ENCODE measurements around the gene AKIRIN1.
"Not testable (repeated sequence)": the region's sequence is repeated elsewhere in the genome, so short reads cannot be mapped to it uniquely, and the experiment has no call there.

AKIRIN1 gene

DNA sequence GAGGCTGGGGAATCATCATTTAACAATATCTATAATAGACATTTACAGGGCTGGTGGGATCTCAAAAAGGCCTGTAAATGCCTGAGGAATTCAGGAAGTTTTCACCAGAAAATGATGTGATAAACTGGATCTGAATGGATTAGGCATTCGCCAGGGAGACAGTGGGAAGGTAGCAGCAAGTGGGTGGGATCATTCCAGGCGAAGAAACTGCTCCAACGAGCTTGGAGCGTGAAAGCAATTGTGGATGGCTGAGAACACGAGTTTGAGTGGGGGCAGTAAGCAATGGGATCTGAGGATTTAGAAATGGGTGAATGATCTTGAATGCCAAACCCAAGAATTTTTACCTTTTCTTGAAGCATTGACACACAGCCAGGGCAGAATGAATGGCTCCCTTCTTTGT lies 26.2 kb downstream of the AKIRIN1 start:
- Histone ChIP-seq H3K27me3 (ENCODE audit: control insufficient read depth, low read length) (0 out of 2 replicates have a peak, but pooled peaks cover 3% of the 10 kb centered on the region), H3K4me2 (ENCODE audit: low read length) (no peak overlapping the region)

DNA sequence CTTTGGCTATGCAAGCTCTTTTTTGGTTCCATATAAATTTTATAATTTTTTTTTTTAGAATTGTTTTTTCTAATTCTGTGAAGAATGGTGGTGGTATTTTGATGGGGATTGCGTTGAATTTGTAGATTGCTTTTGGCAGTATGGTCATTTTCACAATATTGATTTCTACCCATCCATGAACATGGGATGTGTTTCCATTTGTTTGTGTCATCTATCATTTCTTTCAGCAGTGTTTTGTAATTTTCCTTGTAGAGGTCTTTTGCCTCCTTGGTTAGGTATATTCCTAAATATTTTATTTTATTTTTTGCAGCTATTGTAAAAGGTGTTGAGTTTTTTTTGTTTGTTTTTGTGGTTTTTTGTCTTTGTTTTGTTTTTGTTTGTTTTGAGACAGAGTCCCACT lies 29.4 kb downstream of the AKIRIN1 start:
- H3K27me3 ChIP-seq (ENCODE audit: control insufficient read depth, low read length); H3K4me2 ChIP-seq (ENCODE audit: low read length); H3K27ac ChIP-seq (ENCODE audit: low read depth, low read length); H3K9me3 ChIP-seq (ENCODE audit: control insufficient read depth, insufficient read depth, low read length); H3K4me1 ChIP-seq (ENCODE audit: control insufficient read depth, low read length); H3F3A ChIP-seq (ENCODE audit: control insufficient read depth, insufficient read depth); H3K4me3 ChIP-seq (ENCODE audit: low read length); H3K36me3 ChIP-seq (ENCODE audit: control insufficient read depth, low read length); H3K9me2 ChIP-seq (replicated peaks; ENCODE audit: control insufficient read depth, low read length); H3K79me2 ChIP-seq (ENCODE audit: control insufficient read depth, low read length); H4K20me1 ChIP-seq (ENCODE audit: control insufficient read depth, insufficient read depth, low read depth, low read length): not testable (repeated sequence)

More for the DNA sequence above, 26.2 kb downstream of the AKIRIN1 start:
- no peak overlapping the region for H3K27ac ChIP-seq (ENCODE audit: low read depth, low read length)
- H3K9me3 ChIP-seq (ENCODE audit: control insufficient read depth, insufficient read depth, low read length): no peaks in the 10 kb centered on the region
- TF ChIP-seq, protein P1, sequence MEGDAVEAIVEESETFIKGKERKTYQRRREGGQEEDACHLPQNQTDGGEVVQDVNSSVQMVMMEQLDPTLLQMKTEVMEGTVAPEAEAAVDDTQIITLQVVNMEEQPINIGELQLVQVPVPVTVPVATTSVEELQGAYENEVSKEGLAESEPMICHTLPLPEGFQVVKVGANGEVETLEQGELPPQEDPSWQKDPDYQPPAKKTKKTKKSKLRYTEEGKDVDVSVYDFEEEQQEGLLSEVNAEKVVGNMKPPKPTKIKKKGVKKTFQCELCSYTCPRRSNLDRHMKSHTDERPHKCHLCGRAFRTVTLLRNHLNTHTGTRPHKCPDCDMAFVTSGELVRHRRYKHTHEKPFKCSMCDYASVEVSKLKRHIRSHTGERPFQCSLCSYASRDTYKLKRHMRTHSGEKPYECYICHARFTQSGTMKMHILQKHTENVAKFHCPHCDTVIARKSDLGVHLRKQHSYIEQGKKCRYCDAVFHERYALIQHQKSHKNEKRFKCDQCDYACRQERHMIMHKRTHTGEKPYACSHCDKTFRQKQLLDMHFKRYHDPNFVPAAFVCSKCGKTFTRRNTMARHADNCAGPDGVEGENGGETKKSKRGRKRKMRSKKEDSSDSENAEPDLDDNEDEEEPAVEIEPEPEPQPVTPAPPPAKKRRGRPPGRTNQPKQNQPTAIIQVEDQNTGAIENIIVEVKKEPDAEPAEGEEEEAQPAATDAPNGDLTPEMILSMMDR (IDR thresholded peaks at IDR 0.05; ENCODE audit: low read depth, low read length, poor library complexity, severe bottlenecking): no peak
- TF ChIP-seq EZH2phosphoT487 (IDR thresholded peaks at IDR 0.05; ENCODE audit: borderline replicate concordance, low read length): no peak
- no peaks in the 10 kb centered on the region for H3K9me2 ChIP-seq (replicated peaks; ENCODE audit: control insufficient read depth, low read length)
- H3K4me1 ChIP-seq (ENCODE audit: control insufficient read depth, low read length): no peaks in the 10 kb centered on the region
- no peaks in the 10 kb centered on the region for H4K20me1 ChIP-seq (ENCODE audit: control insufficient read depth, insufficient read depth, low read depth, low read length)
- H3K79me2 ChIP-seq (ENCODE audit: control insufficient read depth, low read length): no peaks in the 10 kb centered on the region
- no peak overlapping the region for H3K4me3 ChIP-seq (ENCODE audit: low read length)
- H3F3A ChIP-seq (ENCODE audit: control insufficient read depth, insufficient read depth): no peaks in the 10 kb centered on the region
- H3K36me3 ChIP-seq (ENCODE audit: control insufficient read depth, low read length): no peaks in the 10 kb centered on the region

DNA sequence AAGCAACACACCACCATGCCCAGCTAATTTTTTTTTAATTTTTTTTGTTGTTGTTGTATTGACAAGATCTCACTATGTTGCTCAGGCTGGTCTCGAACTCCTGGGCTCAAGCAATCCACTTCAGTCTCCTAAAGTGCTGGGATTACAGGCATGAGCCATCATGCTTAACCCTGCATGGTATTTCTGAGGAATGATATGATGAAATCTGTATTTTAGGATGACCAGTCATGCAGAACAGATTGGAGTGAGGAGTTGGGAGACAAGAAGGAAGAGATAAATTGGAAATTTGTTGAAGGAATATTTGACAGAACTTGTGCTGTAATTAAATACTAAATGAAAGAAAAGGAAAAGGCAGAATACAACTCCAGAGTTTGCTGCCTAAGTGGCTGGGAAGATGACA lies 30.4 kb downstream of the AKIRIN1 start:
- H3K9me3 ChIP-seq (ENCODE audit: control insufficient read depth, insufficient read depth, low read length): no peaks in the 10 kb centered on the region
- peaks cover 3% of the 10 kb centered on the region for H3K79me2 ChIP-seq (ENCODE audit: control insufficient read depth, low read length)
- H4K20me1 ChIP-seq (ENCODE audit: control insufficient read depth, insufficient read depth, low read depth, low read length): no peaks in the 10 kb centered on the region
- no peak overlapping the region for H3K27ac ChIP-seq (ENCODE audit: low read depth, low read length)
- H3K4me2 ChIP-seq (ENCODE audit: low read length): no peak overlapping the region
- H3K4me3 ChIP-seq (ENCODE audit: low read length): no peak overlapping the region
- H3K27me3 ChIP-seq (ENCODE audit: control insufficient read depth, low read length): 0 out of 2 replicates have a peak, but pooled peaks cover 3% of the 10 kb centered on the region
- TF ChIP-seq, protein P1 (IDR thresholded peaks at IDR 0.05; ENCODE audit: low read depth, low read length, poor library complexity, severe bottlenecking): no peak
- TF ChIP-seq EZH2phosphoT487 (IDR thresholded peaks at IDR 0.05; ENCODE audit: borderline replicate concordance, low read length): no peak
- H3K36me3 ChIP-seq (ENCODE audit: control insufficient read depth, low read length): peaks cover 1% of the 10 kb centered on the region; the same call in 1 of the 2 replicates
- H3K4me1 ChIP-seq (ENCODE audit: control insufficient read depth, low read length): peaks cover 6% of the 10 kb centered on the region
- H3F3A ChIP-seq (ENCODE audit: control insufficient read depth, insufficient read depth): no peaks in the 10 kb centered on the region
- H3K9me2 ChIP-seq (replicated peaks; ENCODE audit: control insufficient read depth, low read length): no peaks in the 10 kb centered on the region

DNA sequence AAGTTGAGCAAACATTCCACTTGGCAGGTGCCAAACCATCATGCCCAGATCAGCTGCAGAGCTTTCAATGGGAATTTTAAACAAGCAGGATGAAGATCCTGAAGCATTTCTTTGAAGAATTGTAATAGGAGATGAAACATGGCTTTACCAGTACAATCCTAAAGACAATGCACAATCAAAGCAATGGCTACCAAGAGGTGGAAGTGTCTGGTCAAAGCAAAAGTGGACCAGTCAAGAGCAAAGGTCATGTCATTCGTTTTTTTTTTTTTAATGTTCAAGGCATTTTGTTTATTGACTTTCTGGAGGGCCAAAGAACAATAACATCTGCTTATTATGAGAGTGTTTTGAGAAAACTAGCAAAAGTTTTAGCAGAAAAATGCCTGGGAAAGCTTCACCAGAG lies 32.1 kb downstream of the AKIRIN1 start:
- no peaks in the 10 kb centered on the region for H3K9me3 ChIP-seq (ENCODE audit: control insufficient read depth, insufficient read depth, low read length)
- TF ChIP-seq EZH2phosphoT487 (IDR thresholded peaks at IDR 0.05; ENCODE audit: borderline replicate concordance, low read length): no peak
- TF ChIP-seq, protein P1 (IDR thresholded peaks at IDR 0.05; ENCODE audit: low read depth, low read length, poor library complexity, severe bottlenecking): no peak
- no peak overlapping the region for H3K4me3 ChIP-seq (ENCODE audit: low read length)
- H3K4me1 ChIP-seq (ENCODE audit: control insufficient read depth, low read length): peaks cover 10% of the 10 kb centered on the region
- no peaks in the 10 kb centered on the region for H3K9me2 ChIP-seq (replicated peaks; ENCODE audit: control insufficient read depth, low read length)
- H3F3A ChIP-seq (ENCODE audit: control insufficient read depth, insufficient read depth): no peaks in the 10 kb centered on the region
- peaks cover 19% of the 10 kb centered on the region for H3K79me2 ChIP-seq (ENCODE audit: control insufficient read depth, low read length)
- peaks cover 5% of the 10 kb centered on the region for H3K36me3 ChIP-seq (ENCODE audit: control insufficient read depth, low read length)
- no peak overlapping the region for H3K4me2 ChIP-seq (ENCODE audit: low read length)
- no peaks in the 10 kb centered on the region for H4K20me1 ChIP-seq (ENCODE audit: control insufficient read depth, insufficient read depth, low read depth, low read length)
- 0 out of 2 replicates have a peak, but pooled peaks cover 3% of the 10 kb centered on the region for H3K27me3 ChIP-seq (ENCODE audit: control insufficient read depth, low read length)
- no peak overlapping the region for H3K27ac ChIP-seq (ENCODE audit: low read depth, low read length)

Measured in DOHH2 (cell line).